Hepatocyte (in vitro differentiated cells): ENCODE data around the gene NR2F2. TPM values are rescaled to one million over a fixed set of nuclear protein-coding genes. Genes with fewer than 3 reads are reported as not detected.

Experiments
- DNase-seq: peaks from one replicate; pipeline ENCODE4 v3.0.0-alpha.2; 2016; ENCODE audit warnings: low spot score
- H2AFZ ChIP-seq: fragments of 200-600 bp; sonication (generic); 2 replicates; pipeline ENCODE4 v1.6.0; 2016; ENCODE audit warnings: antibody characterized with exemption, mild to moderate bottlenecking
- H3K27ac ChIP-seq: fragments of 200-600 bp; sonication (generic); 2 replicates; pipeline ENCODE4 v1.5.1; 2016; ENCODE audit warnings: mild to moderate bottlenecking
- H3K27me3 ChIP-seq: fragments of 200-600 bp; sonication (generic); 2 replicates; pipeline ENCODE4 v1.6.1; 2016
- H3K36me3 ChIP-seq: fragments of 200-600 bp; sonication (generic); replicated peaks from 2 replicates; pipeline ENCODE4 v1.5.1; 2016; ENCODE audit warnings: low read depth; ENCODE audit not compliant: insufficient read depth
- H3K4me1 ChIP-seq: fragments of 200-600 bp; sonication (generic); 2 replicates; pipeline ENCODE4 v1.5.1; 2016; ENCODE audit warnings: mild to moderate bottlenecking, moderate library complexity; ENCODE audit not compliant: insufficient read depth
- H3K4me2 ChIP-seq: fragments of 200-600 bp; sonication (generic); 2 replicates; pipeline ENCODE4 v1.6.0; 2016
- H3K4me3 ChIP-seq: fragments of 200-600 bp; sonication (generic); 2 replicates; pipeline ENCODE4 v1.5.1; 2016; ENCODE audit warnings: mild to moderate bottlenecking
- H3K79me2 ChIP-seq: fragments of 200-600 bp; sonication (generic); 2 replicates; pipeline ENCODE4 v1.6.0; 2017; ENCODE audit warnings: mild to moderate bottlenecking
- H3K9me2 ChIP-seq: fragments of 200-600 bp; sonication (generic); replicated peaks from 2 replicates; pipeline ENCODE4 v1.6.0; 2017; ENCODE audit warnings: mild to moderate bottlenecking; ENCODE audit not compliant: insufficient read depth
- H3K9me3 ChIP-seq: fragments of 200-600 bp; sonication (generic); 2 replicates; pipeline ENCODE4 v1.5.1; 2016; ENCODE audit warnings: low read depth, mild to moderate bottlenecking
- H4K20me1 ChIP-seq: fragments of 200-600 bp; sonication (generic); 2 replicates; pipeline ENCODE4 v1.6.0; 2016; ENCODE audit warnings: mild to moderate bottlenecking; ENCODE audit not compliant: insufficient read depth, poor library complexity, severe bottlenecking
- EZH2 ChIP-seq: fragments of 200-600 bp; sonication (generic); IDR thresholded peaks from 2 replicates; pipeline ENCODE4 v1.6.1; 2016; ENCODE audit warnings: antibody characterized with exemption, mild to moderate bottlenecking, borderline replicate concordance
- EZH2phosphoT487 ChIP-seq: fragments of 200-600 bp; sonication (generic); IDR thresholded peaks from one replicate; pipeline ENCODE4 v1.6.1; 2018; ENCODE audit warnings: antibody characterized with exemption, mild to moderate bottlenecking, low read depth, moderate library complexity; ENCODE audit not compliant: unreplicated experiment, severe bottlenecking
- WGBS: methylation state at CpG from one replicate; pipeline ENCODE4 v1.1.6; 2016; ENCODE audit warnings: low lambda C conversion rate; ENCODE audit errors: missing lambda C conversion rate; 5-methylcytosine and 5-hydroxymethylcytosine counted together
- polyA plus RNA-seq: library from polyadenylated mRNA; unstranded; fragments of >200 nt; fragmentation: Nextera tagmentation; extraction: Ambion mirVana; gene quantifications from 2 replicates; pipeline ENCODE4 v1.2.1, GENCODE V29; 2016
- total RNA-seq: library from RNA; depleted of rRNA; stranded (reverse); fragments of >200 nt; gene quantifications from 2 replicates; pipeline ENCODE4 v1.2.3, GENCODE V29; 2014
- TF ChIP-seq, protein P1 (sequence below): fragments of 200-600 bp; sonication (generic); IDR thresholded peaks from 2 replicates; pipeline ENCODE4 v1.5.1; 2016; ENCODE audit warnings: antibody characterized with exemption, mild to moderate bottlenecking; ENCODE audit not compliant: poor library complexity

The NR2F2 gene
- total and polyA plus RNA-seq, 2 experiments from 2014 or later = 23.0 to 27.9 TPM

DNA sequence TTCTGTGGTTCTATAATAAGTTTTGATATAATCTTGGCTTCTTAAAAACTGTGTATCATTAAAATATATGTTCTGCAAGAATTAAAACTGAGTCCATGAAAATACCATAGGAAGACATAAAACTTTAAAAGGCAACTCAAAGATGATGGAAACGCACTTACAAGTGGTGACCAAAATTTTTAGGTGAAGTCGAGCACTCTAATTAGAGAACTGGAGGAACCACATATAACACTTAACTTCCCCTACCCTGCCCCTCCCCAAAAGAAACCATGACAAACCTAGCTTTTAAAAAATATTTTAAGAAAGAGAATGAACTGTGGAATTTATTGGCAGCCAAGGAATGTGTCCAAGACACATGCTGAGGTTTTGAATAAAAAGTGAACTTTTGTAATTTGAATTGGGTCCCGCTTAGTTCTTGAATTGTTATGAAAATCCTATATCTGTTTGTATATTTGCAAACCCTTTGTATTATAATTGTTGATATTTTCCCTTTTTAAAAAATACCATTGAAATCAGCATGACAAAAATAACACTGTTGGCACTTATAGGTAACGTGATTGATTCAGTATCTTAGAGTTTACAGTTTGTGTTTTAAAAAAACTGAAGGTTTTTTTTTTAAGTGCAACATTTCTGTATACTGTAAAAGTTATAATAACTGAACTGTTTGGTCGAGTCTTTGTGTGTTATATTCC is 7.7 kb downstream of the NR2F2 start:
- no peak for DNase-seq
- no peak overlapping the region for H2AFZ ChIP-seq
- H3K27me3 ChIP-seq = no peaks in the 10 kb centered on the region
- TF ChIP-seq EZH2 (no peak), EZH2phosphoT487 (peak; percentile 45)
- TF ChIP-seq, protein P1, sequence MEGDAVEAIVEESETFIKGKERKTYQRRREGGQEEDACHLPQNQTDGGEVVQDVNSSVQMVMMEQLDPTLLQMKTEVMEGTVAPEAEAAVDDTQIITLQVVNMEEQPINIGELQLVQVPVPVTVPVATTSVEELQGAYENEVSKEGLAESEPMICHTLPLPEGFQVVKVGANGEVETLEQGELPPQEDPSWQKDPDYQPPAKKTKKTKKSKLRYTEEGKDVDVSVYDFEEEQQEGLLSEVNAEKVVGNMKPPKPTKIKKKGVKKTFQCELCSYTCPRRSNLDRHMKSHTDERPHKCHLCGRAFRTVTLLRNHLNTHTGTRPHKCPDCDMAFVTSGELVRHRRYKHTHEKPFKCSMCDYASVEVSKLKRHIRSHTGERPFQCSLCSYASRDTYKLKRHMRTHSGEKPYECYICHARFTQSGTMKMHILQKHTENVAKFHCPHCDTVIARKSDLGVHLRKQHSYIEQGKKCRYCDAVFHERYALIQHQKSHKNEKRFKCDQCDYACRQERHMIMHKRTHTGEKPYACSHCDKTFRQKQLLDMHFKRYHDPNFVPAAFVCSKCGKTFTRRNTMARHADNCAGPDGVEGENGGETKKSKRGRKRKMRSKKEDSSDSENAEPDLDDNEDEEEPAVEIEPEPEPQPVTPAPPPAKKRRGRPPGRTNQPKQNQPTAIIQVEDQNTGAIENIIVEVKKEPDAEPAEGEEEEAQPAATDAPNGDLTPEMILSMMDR = no peak
- peak overlapping the region; percentile 88 for H3K27ac ChIP-seq
- WGBS = 45% methylated on average over 5 of the region's 5 CpGs
- H3K79me2 ChIP-seq = peaks cover 100% of the 10 kb centered on the region
- H3K4me1 ChIP-seq = peaks cover 55% of the 10 kb centered on the region
- H3K36me3 ChIP-seq = no peaks in the 10 kb centered on the region
- H3K4me3 ChIP-seq = peak overlapping the region; percentile 28
- no peaks in the 10 kb centered on the region for H3K9me3 ChIP-seq
- H3K4me2 ChIP-seq = peak overlapping the region; percentile 96
- H4K20me1 ChIP-seq = peaks cover 56% of the 10 kb centered on the region
- no peaks in the 10 kb centered on the region for H3K9me2 ChIP-seq

DNA sequence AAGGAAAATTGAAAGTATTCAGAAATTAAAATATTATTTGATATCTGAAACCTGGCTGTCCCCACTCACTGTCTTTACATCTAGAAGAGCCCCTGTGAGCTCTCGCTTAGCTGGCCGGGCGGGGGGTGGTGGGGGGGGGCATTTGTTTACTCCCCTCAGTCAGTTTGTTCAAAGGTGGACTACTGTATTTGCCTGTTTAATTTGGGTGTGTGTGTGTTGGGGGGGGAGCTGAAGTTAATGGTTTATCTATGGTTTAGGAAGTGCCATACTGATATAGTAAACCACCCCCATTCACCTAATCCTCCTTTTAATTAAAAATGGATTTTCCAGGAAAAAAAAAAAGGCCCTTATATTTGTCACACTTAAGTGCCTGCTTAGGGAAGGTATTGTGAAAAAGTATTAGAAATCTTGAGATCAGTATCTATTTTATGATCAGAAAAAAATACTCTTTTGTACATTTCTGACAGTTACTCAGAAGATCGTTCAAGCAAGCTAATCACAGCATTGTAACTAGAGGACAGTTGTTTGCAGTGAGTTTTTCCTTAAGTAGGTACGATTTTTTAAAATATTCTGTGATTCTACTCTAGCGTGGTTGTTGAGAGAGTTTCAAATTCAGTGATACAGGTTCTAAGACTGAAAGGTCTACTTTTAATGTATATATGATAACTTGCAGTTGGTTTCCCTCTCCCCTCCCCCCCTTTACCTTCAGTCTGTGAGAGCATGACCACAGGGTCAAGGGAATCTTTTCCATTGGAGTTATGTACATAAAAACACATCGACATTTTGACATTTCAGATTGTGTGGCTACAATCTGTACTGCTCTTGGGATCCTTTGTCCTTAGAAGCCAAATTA is 8.5 kb downstream of the NR2F2 start:
- H3K4me2 ChIP-seq = peak overlapping the region; percentile 96
- H3K79me2 ChIP-seq = peaks cover 100% of the 10 kb centered on the region
- peaks cover 62% of the 10 kb centered on the region for H3K4me1 ChIP-seq
- no peak for DNase-seq
- peak overlapping the region; percentile 43 for H3K4me3 ChIP-seq
- TF ChIP-seq EZH2 (no peak), EZH2phosphoT487 (no peak)
- TF ChIP-seq, protein P1 = no peak
- no peaks in the 10 kb centered on the region for H3K27me3 ChIP-seq
- peaks cover 52% of the 10 kb centered on the region for H4K20me1 ChIP-seq
- H3K27ac ChIP-seq = peak overlapping the region; percentile 88
- no peaks in the 10 kb centered on the region for H3K9me2 ChIP-seq
- 15% methylated on average over 7 of the region's 7 CpGs for WGBS
- H3K9me3 ChIP-seq = no peaks in the 10 kb centered on the region
- H2AFZ ChIP-seq = no peak overlapping the region
- no peaks in the 10 kb centered on the region for H3K36me3 ChIP-seq

DNA sequence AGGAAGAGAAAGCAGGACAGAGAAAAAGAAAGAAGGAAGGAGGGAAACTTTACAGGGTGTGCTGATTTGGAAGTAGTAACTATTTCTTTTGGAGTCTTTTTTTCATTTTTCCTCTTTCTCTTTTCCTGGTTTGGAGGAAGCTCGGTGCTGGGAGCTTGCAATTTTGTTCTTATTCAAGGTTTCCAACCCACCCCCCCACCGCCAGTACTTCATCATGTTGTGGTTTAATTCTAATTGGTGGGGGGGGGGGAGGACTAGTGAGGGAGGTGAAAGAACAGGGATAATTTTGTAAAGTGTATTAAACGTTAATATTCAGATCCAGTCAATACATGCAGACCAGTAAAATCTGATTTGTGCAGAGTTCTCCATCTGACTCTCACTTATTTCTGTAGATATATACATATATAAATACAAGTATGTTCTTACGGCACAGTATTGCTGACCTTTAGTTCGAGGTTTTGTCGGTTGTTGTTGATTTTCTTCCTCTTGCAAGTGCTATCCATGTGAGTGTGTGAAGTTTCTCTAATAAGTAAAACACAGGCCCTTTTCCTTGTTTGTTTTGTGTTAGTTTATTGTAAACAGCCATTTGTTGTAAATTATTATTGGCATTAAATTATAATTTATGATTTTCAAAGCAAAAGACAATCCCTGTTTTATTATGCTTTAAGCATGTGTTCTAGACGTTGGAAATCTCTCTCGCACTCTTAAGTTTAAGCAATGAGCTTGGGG is 9.3 kb downstream of the NR2F2 start:
- Histone ChIP-seq H3K4me1 (peaks cover 58% of the 10 kb centered on the region), H3K9me2 (no peaks in the 10 kb centered on the region), H3K9me3 (no peaks in the 10 kb centered on the region), H3K4me2 (peak overlapping the region; percentile 96), H4K20me1 (peaks cover 46% of the 10 kb centered on the region), H3K4me3 (peak overlapping the region; percentile 43), H3K27ac (peak overlapping the region; percentile 88), H3K79me2 (peaks cover 100% of the 10 kb centered on the region), H2AFZ (peak overlapping the region; percentile 65), H3K36me3 (no peaks in the 10 kb centered on the region), H3K27me3 (no peaks in the 10 kb centered on the region)
- DNase-seq = no peak
- 23% methylated on average over 8 of the region's 8 CpGs for WGBS
- TF ChIP-seq EZH2phosphoT487 (peak; percentile 58), EZH2 (no peak)
